Liver (tissue), 9 donors: Measurements from ENCODE around the gene AHRR. TPM values are rescaled to one million over a fixed set of nuclear protein-coding genes. Genes with fewer than 3 reads are reported as not detected.

Experiments
- DNase-seq: peaks from one replicate; pipeline ENCODE4 v3.0.0-alpha.2; 2017; ENCODE audit warnings: low spot score
- H3K27ac ChIP-seq, 2 donors: one replicate each; pipeline ENCODE4 v1.7.0; 2013; ENCODE audit warnings: inconsistent platforms in 2 of 2, low read length in 2 of 2, control low read depth in 1 of 2, low read depth in 1 of 2, mild to moderate bottlenecking in 1 of 2
- H3K27me3 ChIP-seq, 4 donors: one replicate each; pipeline versions ENCODE4 v1.6.1 to v1.7.0; 2013; ENCODE audit warnings: low read length in 3 of 4, inconsistent platforms in 1 of 4, mild to moderate bottlenecking in 1 of 4, moderate library complexity in 1 of 4; ENCODE audit not compliant: control insufficient read depth in 4 of 4, insufficient read depth in 4 of 4
- H3K36me3 ChIP-seq, 4 donors: one replicate each; pipeline versions ENCODE4 v1.6.1 to v1.7.0; 2013; ENCODE audit warnings: low read length in 3 of 4, mild to moderate bottlenecking in 3 of 4, low read depth in 1 of 4, moderate library complexity in 1 of 4; ENCODE audit not compliant: control insufficient read depth in 4 of 4, insufficient read depth in 3 of 4
- H3K4me1 ChIP-seq, 4 donors: one replicate each; pipeline versions ENCODE4 v1.6.1 to v1.7.0; 2013; ENCODE audit warnings: low read length in 3 of 4, mild to moderate bottlenecking in 3 of 4, moderate library complexity in 1 of 4; ENCODE audit not compliant: control insufficient read depth in 4 of 4, insufficient read depth in 4 of 4
- H3K4me3 ChIP-seq, 3 donors: one replicate each; pipeline versions ENCODE4 v1.6.1 to v1.7.0; 2013; ENCODE audit warnings: low read length in 3 of 3, control low read depth in 1 of 3, low read depth in 1 of 3, mild to moderate bottlenecking in 1 of 3
- H3K9ac ChIP-seq, 2 donors: one replicate each; pipeline ENCODE4 v1.7.0; 2013; ENCODE audit warnings: low read length in 2 of 2, mild to moderate bottlenecking in 2 of 2, moderate library complexity in 2 of 2, control low read depth in 1 of 2, low read depth in 1 of 2
- H3K9me3 ChIP-seq, 4 donors: one replicate each; pipeline versions ENCODE4 v1.6.1 to v1.7.0; 2013; ENCODE audit warnings: low read length in 3 of 4; ENCODE audit not compliant: control insufficient read depth in 4 of 4
- ATF3 ChIP-seq: IDR thresholded peaks from 2 replicates; pipeline ENCODE4 v1.6.1; 2016; ENCODE audit warnings: antibody characterized with exemption
- EGR1 ChIP-seq, 2 donors: IDR thresholded peaks; 2 replicates each; pipeline ENCODE4 v1.6.1; 2016 to 2018; ENCODE audit warnings: antibody characterized with exemption in 2 of 2, low read depth in 2 of 2
- FOXA1 ChIP-seq: IDR thresholded peaks from 2 replicates; pipeline ENCODE4 v1.6.1; 2016; ENCODE audit warnings: antibody characterized with exemption
- HNF4G ChIP-seq: IDR thresholded peaks from 2 replicates; pipeline ENCODE4 v1.6.1; 2016; ENCODE audit warnings: antibody characterized with exemption
- NR2F2 ChIP-seq: IDR thresholded peaks from 2 replicates; pipeline ENCODE4 v1.6.1; 2016; ENCODE audit warnings: antibody characterized with exemption
- RAD21 ChIP-seq, 2 donors: IDR thresholded peaks; 2 replicates each; pipeline ENCODE4 v1.6.1; 2016; ENCODE audit warnings: antibody characterized with exemption in 2 of 2, mild to moderate bottlenecking in 2 of 2
- REST ChIP-seq: IDR thresholded peaks from 2 replicates; pipeline ENCODE4 v1.6.1; 2016; ENCODE audit warnings: antibody characterized with exemption, mild to moderate bottlenecking
- SP1 ChIP-seq: IDR thresholded peaks from 2 replicates; pipeline ENCODE4 v1.6.1; 2018; ENCODE audit warnings: antibody characterized with exemption, mild to moderate bottlenecking
- TAF1 ChIP-seq: conservative IDR thresholded peaks from 2 replicates; pipeline ENCODE4 v1.6.1; 2016; ENCODE audit warnings: antibody characterized with exemption, mild to moderate bottlenecking
- YY1 ChIP-seq: IDR thresholded peaks from 2 replicates; pipeline ENCODE4 v1.6.1; 2016; ENCODE audit warnings: antibody characterized with exemption, mild to moderate bottlenecking
- WGBS: extraction: QIAGEN DNeasy Blood & Tissue Kit; methylation state at CpG from one replicate; pipeline ENCODE4 v1.1.7; 2013; 5-methylcytosine and 5-hydroxymethylcytosine counted together
- polyA plus RNA-seq, 2 donors: library from polyadenylated mRNA; stranded (reverse) in 1 of 2; unstranded in 1 of 2; fragments of 200-250 nt in 1 of 2; fragments of >200 nt in 1 of 2; fragmentation: Nextera tagmentation in 1 of 2; extraction: Ambion mirVana in 1 of 2; gene quantifications; one replicate each; pipeline versions ENCODE4 v1.2.1 to v1.2.3, GENCODE V29; 2013 to 2015
- total RNA-seq, 2 donors: library from RNA; depleted of rRNA; stranded (reverse); fragments of >200 nt; gene quantifications; one replicate each; pipeline ENCODE4 v1.2.3, GENCODE V29; 2014
- TF ChIP-seq, protein P1 (sequence below): IDR thresholded peaks from 2 replicates; pipeline ENCODE4 v1.6.1; 2016; ENCODE audit warnings: antibody characterized with exemption
- TF ChIP-seq, protein P2 (sequence below): IDR thresholded peaks from 2 replicates; pipeline ENCODE4 v1.6.1; 2016; ENCODE audit warnings: antibody characterized with exemption
- donor health status: healthy.
- donor health status: healthy.
- donor health status: healthy.
- donor health status: healthy.
- donor health status: healthy.

AHRR gene
- total and polyA plus RNA-seq, 4 donors = 0.15 to 0.47 (median 0.24) TPM

- DNase-seq = peak; percentile 19
- WGBS = 88% methylated on average over 14 of the region's 14 CpGs
- no peaks in the 10 kb centered on the region for H3K36me3 ChIP-seq
- H3K4me3 ChIP-seq = no peak overlapping the region
- H3K27ac ChIP-seq = no peak overlapping the region
- no peaks in the 10 kb centered on the region for H3K27me3 ChIP-seq
- no peak overlapping the region for H3K9ac ChIP-seq
- H3K4me1 ChIP-seq = peaks cover 0 to 3% (median 0%) of the 10 kb centered on the region in 4 donors
- no peaks in the 10 kb centered on the region for H3K9me3 ChIP-seq
- TF ChIP-seq REST = no peak
These were observed 48.9 kb downstream of the AHRR start for GRCh38 chr5:370311-370958.

GRCh38 chr5:370959-371810 is 49.7 kb downstream of the AHRR start:
- peaks cover 0 to 3% (median 0%) of the 10 kb centered on the region in 4 donors for H3K4me1 ChIP-seq
- no peak overlapping the region for H3K27ac ChIP-seq
- H3K4me3 ChIP-seq = no peak overlapping the region
- WGBS = 91% methylated on average over 19 of the region's 19 CpGs
- peak; percentile 28 for DNase-seq
- TF ChIP-seq FOXA1 = no peak
- no peak for TF ChIP-seq HNF4G
- TF ChIP-seq, protein P1, sequence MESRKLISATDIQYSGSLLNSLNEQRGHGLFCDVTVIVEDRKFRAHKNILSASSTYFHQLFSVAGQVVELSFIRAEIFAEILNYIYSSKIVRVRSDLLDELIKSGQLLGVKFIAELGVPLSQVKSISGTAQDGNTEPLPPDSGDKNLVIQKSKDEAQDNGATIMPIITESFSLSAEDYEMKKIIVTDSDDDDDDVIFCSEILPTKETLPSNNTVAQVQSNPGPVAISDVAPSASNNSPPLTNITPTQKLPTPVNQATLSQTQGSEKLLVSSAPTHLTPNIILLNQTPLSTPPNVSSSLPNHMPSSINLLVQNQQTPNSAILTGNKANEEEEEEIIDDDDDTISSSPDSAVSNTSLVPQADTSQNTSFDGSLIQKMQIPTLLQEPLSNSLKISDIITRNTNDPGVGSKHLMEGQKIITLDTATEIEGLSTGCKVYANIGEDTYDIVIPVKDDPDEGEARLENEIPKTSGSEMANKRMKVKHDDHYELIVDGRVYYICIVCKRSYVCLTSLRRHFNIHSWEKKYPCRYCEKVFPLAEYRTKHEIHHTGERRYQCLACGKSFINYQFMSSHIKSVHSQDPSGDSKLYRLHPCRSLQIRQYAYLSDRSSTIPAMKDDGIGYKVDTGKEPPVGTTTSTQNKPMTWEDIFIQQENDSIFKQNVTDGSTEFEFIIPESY = no peak
- no peak for TF ChIP-seq ATF3
- TF ChIP-seq EGR1 (IDR thresholded peaks at IDR 0.05; ENCODE audit: low read depth in 2 of 2) = no peak
- TF ChIP-seq NR2F2 = no peak
- TF ChIP-seq TAF1 = no peak
- TF ChIP-seq RAD21 (IDR thresholded peaks at IDR 0.05) = no peak
- TF ChIP-seq, protein P2, sequence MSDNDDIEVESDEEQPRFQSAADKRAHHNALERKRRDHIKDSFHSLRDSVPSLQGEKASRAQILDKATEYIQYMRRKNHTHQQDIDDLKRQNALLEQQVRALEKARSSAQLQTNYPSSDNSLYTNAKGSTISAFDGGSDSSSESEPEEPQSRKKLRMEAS = no peak
- TF ChIP-seq SP1 = no peak
- TF ChIP-seq YY1 = no peak
- H3K9me3 ChIP-seq = no peaks in the 10 kb centered on the region
- no peak overlapping the region for H3K9ac ChIP-seq
- no peaks in the 10 kb centered on the region for H3K27me3 ChIP-seq
- H3K36me3 ChIP-seq = no peaks in the 10 kb centered on the region
